Fibroblast of the aortic adventitia (primary cell): ENCODE results near the gene PCYT2. TPM values are rescaled to one million over a fixed set of nuclear protein-coding genes. Genes with fewer than 3 reads are reported as not detected.
A peak's percentile ranks its signal among the peaks of the same experiment; 100 is the strongest.

Experiments used
- DNase-seq: peaks from one replicate; pipeline ENCODE4 v3.0.0-alpha.2; 2010; ENCODE audit warnings: low read depth
- H3K4me3 ChIP-seq: 2 replicates; pipeline ENCODE4 v1.5.1; 2011; ENCODE audit warnings: low read depth, mild to moderate bottlenecking, control low read depth, low read length, moderate library complexity
- CTCF ChIP-seq: IDR thresholded peaks from 2 replicates; pipeline ENCODE4 v1.5.1; 2011; ENCODE audit warnings: mild to moderate bottlenecking, low read length, control low read depth, inconsistent platforms; ENCODE audit not compliant: insufficient read depth
- total RNA-seq: library from RNA; depleted of rRNA; stranded (reverse); fragments of >200 nt; gene quantifications from 2 replicates; pipeline ENCODE4 v1.2.3, GENCODE V29; 2012; ENCODE audit warnings: low replicate concordance

The PCYT2 gene
- total RNA-seq, 1 donor: 36.7 TPM

- peak overlapping the region; percentile 81 for H3K4me3 ChIP-seq
- TF ChIP-seq CTCF: no peak
- no peak for DNase-seq
Observed at GRCh38 chr17:81909966-81910839, 996 bp downstream of the PCYT2 start.

GRCh38 chr17:81909231-81909630 is 2.0 kb downstream of the PCYT2 start:
- no peak for DNase-seq
- no peak overlapping the region for H3K4me3 ChIP-seq
- no peak for TF ChIP-seq CTCF

GRCh38 chr17:81908793-81909192 is 2.4 kb downstream of the PCYT2 start:
- DNase-seq: no peak
- no peak for TF ChIP-seq CTCF
- no peak overlapping the region for H3K4me3 ChIP-seq

- TF ChIP-seq CTCF: no peak
- DNase-seq: no peak
- H3K4me3 ChIP-seq: no peak overlapping the region
Observed at GRCh38 chr17:81907219-81908145, 3.7 kb downstream of the PCYT2 start.

GRCh38 chr17:81906476-81907218 is 4.6 kb downstream of the PCYT2 start:
- TF ChIP-seq CTCF: no peak
- DNase-seq: no peak
- H3K4me3 ChIP-seq: no peak overlapping the region

GRCh38 chr17:81905993-81906392 is 5.2 kb downstream of the PCYT2 start:
- H3K4me3 ChIP-seq: no peak overlapping the region
- DNase-seq: no peak
- no peak for TF ChIP-seq CTCF
